HepG2 (cell line): ENCODE measurements around the gene GEMIN2. TPM values are rescaled to one million over a fixed set of nuclear protein-coding genes. Genes with fewer than 3 reads are reported as not detected.

ENCODE experiments used
- DR1 ChIP-seq: sonication (generic); formaldehyde crosslinking; IDR thresholded peaks from 2 replicates; pipeline ENCODE4 v1.8.0; 2021; ENCODE audit warnings: mild to moderate bottlenecking, missing genetic modification reagents, inconsistent platforms
- GLI4 ChIP-seq: sonication (generic); formaldehyde crosslinking; IDR thresholded peaks from 2 replicates; pipeline ENCODE4 v1.5.1; 2020; ENCODE audit warnings: missing genetic modification reagents, mild to moderate bottlenecking, moderate library complexity, borderline replicate concordance
- HOXD1 ChIP-seq: sonication (generic); formaldehyde crosslinking; IDR thresholded peaks from 2 replicates; pipeline ENCODE4 v1.5.0; 2020; ENCODE audit warnings: missing genetic modification reagents
- PCBP2 ChIP-seq: fragments of 200-400 bp; formaldehyde crosslinking; optimal IDR thresholded peaks from 2 replicates; pipeline ENCODE3; 2018; ENCODE audit warnings: low read length, low read depth; ENCODE audit not compliant: poor library complexity, severe bottlenecking
- SP140L ChIP-seq: sonication (generic); formaldehyde crosslinking; IDR thresholded peaks from 2 replicates; pipeline ENCODE4 v1.4.0; 2020; ENCODE audit warnings: missing genetic modification reagents, borderline replicate concordance
- TGIF2 ChIP-seq: IDR thresholded peaks from 2 replicates; pipeline ENCODE4 v1.6.1; 2016; ENCODE audit warnings: control low read depth, missing compliant biosample characterization
- ZFP82 ChIP-seq: sonication (generic); formaldehyde crosslinking; IDR thresholded peaks from 2 replicates; pipeline ENCODE4 v1.5.1; 2020; ENCODE audit warnings: mild to moderate bottlenecking, missing genetic modification reagents, borderline replicate concordance
- ZNF234 ChIP-seq: sonication (generic); formaldehyde crosslinking; conservative IDR thresholded peaks from 2 replicates; pipeline ENCODE4 v1.5.1; 2020; ENCODE audit warnings: mild to moderate bottlenecking, missing genetic modification reagents
- ZNF335 ChIP-seq: sonication (generic); formaldehyde crosslinking; IDR thresholded peaks from 2 replicates; pipeline ENCODE4 v1.4.0; 2020; ENCODE audit warnings: missing genetic modification reagents
- ZNF33A ChIP-seq: sonication (generic); formaldehyde crosslinking; IDR thresholded peaks from 2 replicates; pipeline ENCODE4 v1.5.1; 2020; ENCODE audit warnings: missing genetic modification reagents, mild to moderate bottlenecking, moderate library complexity, borderline replicate concordance
- ZNF33B ChIP-seq: sonication (generic); formaldehyde crosslinking; IDR thresholded peaks from 2 replicates; pipeline ENCODE4 v1.5.1; 2020; ENCODE audit warnings: mild to moderate bottlenecking, missing genetic modification reagents
- ZNF432 ChIP-seq: sonication (generic); formaldehyde crosslinking; IDR thresholded peaks from 2 replicates; pipeline ENCODE4 v1.5.0; 2020; ENCODE audit warnings: missing genetic modification reagents, mild to moderate bottlenecking, borderline replicate concordance
- ZNF446 ChIP-seq: sonication (generic); formaldehyde crosslinking; IDR thresholded peaks from 2 replicates; pipeline ENCODE4 v1.5.0; 2020; ENCODE audit warnings: mild to moderate bottlenecking, missing genetic modification reagents
- ZNF501 ChIP-seq: sonication (generic); formaldehyde crosslinking; IDR thresholded peaks from 2 replicates; pipeline ENCODE4 v1.5.1; 2020; ENCODE audit warnings: mild to moderate bottlenecking, moderate library complexity, missing genetic modification reagents
- ZNF558 ChIP-seq: sonication (generic); formaldehyde crosslinking; IDR thresholded peaks from 2 replicates; pipeline ENCODE4 v1.9.0; 2022; ENCODE audit warnings: mild to moderate bottlenecking, missing genetic modification reagents, borderline replicate concordance
- ZNF816 ChIP-seq: sonication (generic); formaldehyde crosslinking; IDR thresholded peaks from 2 replicates; pipeline ENCODE4 v1.8.0; 2022; ENCODE audit warnings: missing genetic modification reagents, mild to moderate bottlenecking, borderline replicate concordance
- ZNF891 ChIP-seq: sonication (generic); formaldehyde crosslinking; IDR thresholded peaks from 2 replicates; pipeline ENCODE4 v1.5.0; 2020; ENCODE audit warnings: mild to moderate bottlenecking, missing genetic modification reagents
- polyA plus RNA-seq, 8 experiments: library from polyadenylated mRNA; depleted of rRNA in 3 of 8; stranded (reverse) in 7 of 8; unstranded in 1 of 8; fragments of >200 nt; fragmentation: Illumina TruSeq in 4 of 8; extraction: Trizol in 4 of 8; gene quantifications; 2 replicates each; pipeline versions ENCODE4 v1.2.1 to v1.2.3, GENCODE V29; 2011 to 2016; ENCODE audit warnings: low read depth in 4 of 8, missing spikeins in 1 of 8, mixed read lengths in 1 of 8; ENCODE audit not compliant: insufficient read depth in 1 of 8
- total RNA-seq, 5 experiments: library from RNA; depleted of rRNA; stranded (reverse); fragments of >200 nt; fragmentation: Illumina TruSeq; extraction: Trizol; gene quantifications; 2 replicates each; pipeline ENCODE4 v1.2.3, GENCODE V29; 2016; ENCODE audit warnings: low read depth in 1 of 5
- TF ChIP-seq, protein P1 (sequence below): sonication (generic); formaldehyde crosslinking; conservative IDR thresholded peaks from 2 replicates; pipeline ENCODE4 v1.4.0; 2020; ENCODE audit warnings: missing genetic modification reagents
- TF ChIP-seq, protein P2 (sequence below): sonication (generic); formaldehyde crosslinking; IDR thresholded peaks from 2 replicates; pipeline ENCODE4 v1.4.0; 2020; ENCODE audit warnings: missing genetic modification reagents, borderline replicate concordance
- TF ChIP-seq, protein P3 (sequence below): sonication (generic); formaldehyde crosslinking; IDR thresholded peaks from 2 replicates; pipeline ENCODE4 v1.4.0; 2020; ENCODE audit warnings: missing genetic modification reagents

The GEMIN2 gene
- total and polyA plus RNA-seq, 2 of the 13 experiments (the other 11 are each of a cell fraction or from before 2014, with no cell fraction given) = 54.8 to 110 TPM

DNA sequence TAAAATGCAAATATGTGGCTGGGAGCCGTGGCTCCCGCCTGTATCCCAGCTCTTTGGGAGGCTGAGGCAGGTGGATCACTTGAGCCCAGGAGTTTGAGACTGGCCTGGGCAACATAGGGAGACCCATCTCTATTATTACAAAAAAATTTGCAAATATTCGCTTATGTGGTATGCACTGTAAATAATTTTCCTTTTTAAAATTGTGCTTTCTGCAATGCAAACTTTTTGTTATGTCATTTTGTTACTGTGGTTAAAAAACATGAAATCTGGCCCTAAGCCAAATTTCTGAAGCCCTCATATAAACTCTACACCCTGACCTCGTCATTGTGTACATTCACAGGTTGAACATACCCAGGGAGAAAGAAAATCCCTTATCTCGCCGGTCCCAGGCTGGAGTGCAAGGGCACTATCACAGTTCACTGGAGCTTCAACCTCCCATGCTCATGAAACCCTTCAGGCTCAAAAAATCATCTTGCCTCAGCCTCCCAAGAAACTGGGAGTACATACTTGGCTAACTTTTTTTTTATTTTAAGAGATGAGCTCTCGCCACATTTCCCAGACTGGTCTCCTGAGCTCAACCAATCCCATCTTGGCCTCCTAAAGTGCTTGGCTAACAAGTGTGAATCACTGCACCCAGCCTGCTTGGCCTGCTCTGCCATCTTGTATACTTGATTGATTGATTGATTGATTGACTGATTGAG lies 31.3 kb downstream of the GEMIN2 start (continued):
- TF ChIP-seq, protein P1, sequence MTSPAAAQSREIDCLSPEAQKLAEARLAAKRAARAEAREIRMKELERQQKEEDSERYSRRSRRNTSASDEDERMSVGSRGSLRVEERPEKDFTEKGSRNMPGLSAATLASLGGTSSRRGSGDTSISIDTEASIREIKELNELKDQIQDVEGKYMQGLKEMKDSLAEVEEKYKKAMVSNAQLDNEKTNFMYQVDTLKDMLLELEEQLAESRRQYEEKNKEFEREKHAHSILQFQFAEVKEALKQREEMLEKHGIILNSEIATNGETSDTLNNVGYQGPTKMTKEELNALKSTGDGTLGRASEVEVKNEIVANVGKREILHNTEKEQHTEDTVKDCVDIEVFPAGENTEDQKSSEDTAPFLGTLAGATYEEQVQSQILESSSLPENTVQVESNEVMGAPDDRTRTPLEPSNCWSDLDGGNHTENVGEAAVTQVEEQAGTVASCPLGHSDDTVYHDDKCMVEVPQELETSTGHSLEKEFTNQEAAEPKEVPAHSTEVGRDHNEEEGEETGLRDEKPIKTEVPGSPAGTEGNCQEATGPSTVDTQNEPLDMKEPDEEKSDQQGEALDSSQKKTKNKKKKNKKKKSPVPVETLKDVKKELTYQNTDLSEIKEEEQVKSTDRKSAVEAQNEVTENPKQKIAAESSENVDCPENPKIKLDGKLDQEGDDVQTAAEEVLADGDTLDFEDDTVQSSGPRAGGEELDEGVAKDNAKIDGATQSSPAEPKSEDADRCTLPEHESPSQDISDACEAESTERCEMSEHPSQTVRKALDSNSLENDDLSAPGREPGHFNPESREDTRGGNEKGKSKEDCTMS (CRISPR knock-in tag) = no peak
- no peak for TF ChIP-seq PCBP2
- no peak for TF ChIP-seq ZNF432 (CRISPR knock-in tag)
- TF ChIP-seq HOXD1 (CRISPR knock-in tag) = no peak
- no peak for TF ChIP-seq ZNF33B
- TF ChIP-seq ZNF558 = no peak
- TF ChIP-seq, protein P2, sequence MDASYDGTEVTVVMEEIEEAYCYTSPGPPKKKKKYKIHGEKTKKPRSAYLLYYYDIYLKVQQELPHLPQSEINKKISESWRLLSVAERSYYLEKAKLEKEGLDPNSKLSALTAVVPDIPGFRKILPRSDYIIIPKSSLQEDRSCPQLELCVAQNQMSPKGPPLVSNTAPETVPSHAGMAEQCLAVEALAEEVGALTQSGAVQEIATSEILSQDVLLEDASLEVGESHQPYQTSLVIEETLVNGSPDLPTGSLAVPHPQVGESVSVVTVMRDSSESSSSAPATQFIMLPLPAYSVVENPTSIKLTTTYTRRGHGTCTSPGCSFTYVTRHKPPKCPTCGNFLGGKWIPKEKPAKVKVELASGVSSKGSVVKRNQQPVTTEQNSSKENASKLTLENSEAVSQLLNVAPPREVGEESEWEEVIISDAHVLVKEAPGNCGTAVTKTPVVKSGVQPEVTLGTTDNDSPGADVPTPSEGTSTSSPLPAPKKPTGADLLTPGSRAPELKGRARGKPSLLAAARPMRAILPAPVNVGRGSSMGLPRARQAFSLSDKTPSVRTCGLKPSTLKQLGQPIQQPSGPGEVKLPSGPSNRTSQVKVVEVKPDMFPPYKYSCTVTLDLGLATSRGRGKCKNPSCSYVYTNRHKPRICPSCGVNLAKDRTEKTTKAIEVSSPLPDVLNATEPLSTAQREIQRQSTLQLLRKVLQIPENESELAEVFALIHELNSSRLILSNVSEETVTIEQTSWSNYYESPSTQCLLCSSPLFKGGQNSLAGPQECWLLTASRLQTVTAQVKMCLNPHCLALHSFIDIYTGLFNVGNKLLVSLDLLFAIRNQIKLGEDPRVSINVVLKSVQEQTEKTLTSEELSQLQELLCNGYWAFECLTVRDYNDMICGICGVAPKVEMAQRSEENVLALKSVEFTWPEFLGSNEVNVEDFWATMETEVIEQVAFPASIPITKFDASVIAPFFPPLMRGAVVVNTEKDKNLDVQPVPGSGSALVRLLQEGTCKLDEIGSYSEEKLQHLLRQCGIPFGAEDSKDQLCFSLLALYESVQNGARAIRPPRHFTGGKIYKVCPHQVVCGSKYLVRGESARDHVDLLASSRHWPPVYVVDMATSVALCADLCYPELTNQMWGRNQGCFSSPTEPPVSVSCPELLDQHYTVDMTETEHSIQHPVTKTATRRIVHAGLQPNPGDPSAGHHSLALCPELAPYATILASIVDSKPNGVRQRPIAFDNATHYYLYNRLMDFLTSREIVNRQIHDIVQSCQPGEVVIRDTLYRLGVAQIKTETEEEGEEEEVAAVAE (CRISPR knock-in tag) = no peak
- TF ChIP-seq ZNF891 (CRISPR knock-in tag) = no peak
- no peak for TF ChIP-seq ZNF33A (CRISPR knock-in tag)
- no peak for TF ChIP-seq TGIF2 (CRISPR knock-in tag)
- 0 out of 2 replicates have a peak, but pooled peaks have one; percentile 50 for TF ChIP-seq SP140L (CRISPR knock-in tag)
- no peak; the same call in 1 of the 2 replicates for TF ChIP-seq ZNF816
- TF ChIP-seq DR1 (CRISPR knock-in tag) = no peak
- TF ChIP-seq GLI4 = no peak
- no peak for TF ChIP-seq ZNF446
- TF ChIP-seq ZNF335 (CRISPR knock-in tag) = no peak
- peak; percentile 62; the same call in 1 of the 2 replicates for TF ChIP-seq ZNF501 (CRISPR knock-in tag)
- TF ChIP-seq ZNF234 (CRISPR knock-in tag) = no peak
- TF ChIP-seq, protein P3, sequence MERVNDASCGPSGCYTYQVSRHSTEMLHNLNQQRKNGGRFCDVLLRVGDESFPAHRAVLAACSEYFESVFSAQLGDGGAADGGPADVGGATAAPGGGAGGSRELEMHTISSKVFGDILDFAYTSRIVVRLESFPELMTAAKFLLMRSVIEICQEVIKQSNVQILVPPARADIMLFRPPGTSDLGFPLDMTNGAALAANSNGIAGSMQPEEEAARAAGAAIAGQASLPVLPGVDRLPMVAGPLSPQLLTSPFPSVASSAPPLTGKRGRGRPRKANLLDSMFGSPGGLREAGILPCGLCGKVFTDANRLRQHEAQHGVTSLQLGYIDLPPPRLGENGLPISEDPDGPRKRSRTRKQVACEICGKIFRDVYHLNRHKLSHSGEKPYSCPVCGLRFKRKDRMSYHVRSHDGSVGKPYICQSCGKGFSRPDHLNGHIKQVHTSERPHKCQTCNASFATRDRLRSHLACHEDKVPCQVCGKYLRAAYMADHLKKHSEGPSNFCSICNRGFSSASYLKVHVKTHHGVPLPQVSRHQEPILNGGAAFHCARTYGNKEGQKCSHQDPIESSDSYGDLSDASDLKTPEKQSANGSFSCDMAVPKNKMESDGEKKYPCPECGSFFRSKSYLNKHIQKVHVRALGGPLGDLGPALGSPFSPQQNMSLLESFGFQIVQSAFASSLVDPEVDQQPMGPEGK (CRISPR knock-in tag) = peak; percentile 45; the same call in 1 of the 2 replicates
- TF ChIP-seq ZFP82 = no peak
